K562 (cell line): ENCODE data around the gene ZC3H8. TPM values are rescaled to one million over a fixed set of nuclear protein-coding genes. Genes with fewer than 3 reads are reported as not detected.

Source experiments
- ATF1 ChIP-seq, 2 experiments: fragments of 450-650 bp in 1 of 2; IDR thresholded peaks; 2 replicates each; pipeline ENCODE4 v1.6.1; 2016; ENCODE audit warnings: missing compliant biosample characterization in 1 of 2, missing genetic modification characterization in 1 of 2
- CXXC5 ChIP-seq: fragments of 250-450 bp; sonication (Bioruptor Pico); IDR thresholded peaks from 2 replicates; pipeline ENCODE4 v1.8.0; 2022; ENCODE audit warnings: inconsistent platforms, mild to moderate bottlenecking, moderate library complexity
- FOSL1 ChIP-seq: fragments of 200-800 bp; sonication (Bioruptor generic); conservative IDR thresholded peaks from 2 replicates; pipeline ENCODE4 v1.6.1; 2016; ENCODE audit warnings: missing genetic modification characterization, missing compliant biosample characterization
- GABPB1 ChIP-seq: sonication (generic); formaldehyde crosslinking; IDR thresholded peaks from 2 replicates; pipeline ENCODE4 v1.8.0; 2022; ENCODE audit warnings: mild to moderate bottlenecking, missing genetic modification reagents
- HMGN3 ChIP-seq: IDR thresholded peaks from 2 replicates; pipeline ENCODE4 v1.6.1; 2011; ENCODE audit warnings: borderline replicate concordance, low read depth, mild to moderate bottlenecking, mixed read lengths, low read length; ENCODE audit not compliant: insufficient read length; ENCODE audit errors: extremely low read depth
- JUNB ChIP-seq: fragments of 450-650 bp; formaldehyde crosslinking; conservative IDR thresholded peaks from 2 replicates; pipeline ENCODE4 v1.4.0; 2020; ENCODE audit warnings: mild to moderate bottlenecking
- MTA2 ChIP-seq: fragments of 450-650 bp; IDR thresholded peaks from 2 replicates; pipeline ENCODE4 v1.6.1; 2016; ENCODE audit warnings: low read depth
- PCBP2 ChIP-seq: fragments of 200-400 bp; formaldehyde crosslinking; IDR thresholded peaks from 2 replicates; pipeline ENCODE4 v1.6.1; 2018; ENCODE audit warnings: low read length, low read depth, mild to moderate bottlenecking, moderate library complexity; ENCODE audit not compliant: poor library complexity, severe bottlenecking
- STAT5A ChIP-seq: IDR thresholded peaks from 2 replicates; pipeline ENCODE4 v1.6.1; 2012; ENCODE audit warnings: low read length, inconsistent platforms, borderline replicate concordance
- TBP ChIP-seq: optimal IDR thresholded peaks from 2 replicates; pipeline ENCODE3; 2011; ENCODE audit warnings: low read depth, low read length, improper control_type of control experiment
- WHSC1 ChIP-seq: IDR thresholded peaks from one replicate; pipeline ENCODE4 v1.6.1; 2012; ENCODE audit warnings: low read length, control low read depth, inconsistent platforms
- ZNF316 ChIP-seq: fragments of 450-650 bp; IDR thresholded peaks from 2 replicates; pipeline ENCODE4 v1.6.1; 2016
- ZNF347 ChIP-seq: fragments of 450-650 bp; formaldehyde crosslinking; IDR thresholded peaks from 2 replicates; pipeline ENCODE4 v1.4.0; 2020; ENCODE audit warnings: low read depth, mild to moderate bottlenecking, moderate library complexity
- ZNF507 ChIP-seq: conservative IDR thresholded peaks from 2 replicates; pipeline ENCODE4 v1.6.1; 2017; ENCODE audit warnings: missing genetic modification characterization, missing compliant biosample characterization
- polyA plus RNA-seq, 8 experiments: library from polyadenylated mRNA; depleted of rRNA in 4 of 8; stranded (reverse) in 5 of 8; unstranded in 3 of 8; fragments of >200 nt; fragmentation: Nextera tagmentation in 2 of 8; fragmentation: Illumina TruSeq in 1 of 8; extraction: Ambion mirVana in 2 of 8; extraction: Trizol in 1 of 8; gene quantifications; 2 replicates each; pipeline versions ENCODE4 v1.2.1 to v1.2.3, GENCODE V29; 2011 to 2014; ENCODE audit warnings: inconsistent platforms in 1 of 8, missing spikeins in 1 of 8
- total RNA-seq, 7 experiments: library from RNA; depleted of rRNA in 6 of 7; stranded (reverse); fragments of >200 nt in 6 of 7; fragmentation: Illumina TruSeq in 2 of 7; extraction: Trizol in 2 of 7; gene quantifications; 2 replicates each; pipeline versions ENCODE4 v1.2.1 to v1.2.3, GENCODE V29; 2011 to 2021; ENCODE audit warnings: low replicate concordance in 1 of 7
- TF ChIP-seq, protein P1 (sequence below): sonication (generic); formaldehyde crosslinking; IDR thresholded peaks from 2 replicates; pipeline ENCODE4 v1.8.1; 2022; ENCODE audit warnings: missing genetic modification reagents
- TF ChIP-seq, protein P2 (sequence below): IDR thresholded peaks from 3 replicates; pipeline ENCODE4 v1.6.1; 2011; ENCODE audit warnings: borderline replicate concordance, mild to moderate bottlenecking; ENCODE audit not compliant: insufficient read length, insufficient read depth
- TF ChIP-seq, protein P3 (sequence below), 2 experiments: IDR thresholded peaks in 1 of 2; conservative IDR thresholded peaks in 1 of 2; 2 replicates each; pipeline ENCODE4 v1.6.1; 2016; ENCODE audit warnings: low read depth in 2 of 2, mild to moderate bottlenecking in 1 of 2, missing compliant biosample characterization in 1 of 2, missing genetic modification characterization in 1 of 2, moderate library complexity in 1 of 2
- TF ChIP-seq, protein P4 (sequence below): fragments of 250-450 bp; sonication (Bioruptor Pico); IDR thresholded peaks from 2 replicates; pipeline ENCODE4 v1.4.0; 2020
- TF ChIP-seq, protein P5 (sequence below): fragments of 450-650 bp; IDR thresholded peaks from 2 replicates; pipeline ENCODE4 v1.6.1; 2016

Gene ZC3H8
- total and polyA plus RNA-seq, 9 of the 15 experiments (the other 6 are each of a cell fraction or from before 2014, with no cell fraction given), result 11.6 to 41.5 (median 27.5) TPM

DNA sequence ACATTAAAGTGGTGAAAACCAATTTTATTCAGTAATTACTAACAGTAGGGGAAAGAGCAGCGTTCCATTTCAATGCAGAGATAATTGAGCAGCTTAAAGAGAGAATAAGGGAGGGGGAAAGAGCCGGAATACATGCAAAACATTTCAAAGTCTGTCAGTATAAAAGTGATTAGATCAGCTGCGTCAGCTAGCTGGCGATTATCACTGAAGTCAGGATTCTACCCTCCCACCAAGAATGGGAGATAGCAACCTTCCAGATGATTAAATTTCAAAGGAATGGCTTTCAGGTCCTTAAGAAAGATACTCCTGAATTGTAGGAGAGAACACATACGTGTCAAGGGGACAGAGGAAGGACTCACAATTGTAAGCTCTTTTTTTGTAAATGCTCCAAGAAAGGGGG, 17.8 kb upstream of the ZC3H8 start (continued):
- TF ChIP-seq, protein P1, sequence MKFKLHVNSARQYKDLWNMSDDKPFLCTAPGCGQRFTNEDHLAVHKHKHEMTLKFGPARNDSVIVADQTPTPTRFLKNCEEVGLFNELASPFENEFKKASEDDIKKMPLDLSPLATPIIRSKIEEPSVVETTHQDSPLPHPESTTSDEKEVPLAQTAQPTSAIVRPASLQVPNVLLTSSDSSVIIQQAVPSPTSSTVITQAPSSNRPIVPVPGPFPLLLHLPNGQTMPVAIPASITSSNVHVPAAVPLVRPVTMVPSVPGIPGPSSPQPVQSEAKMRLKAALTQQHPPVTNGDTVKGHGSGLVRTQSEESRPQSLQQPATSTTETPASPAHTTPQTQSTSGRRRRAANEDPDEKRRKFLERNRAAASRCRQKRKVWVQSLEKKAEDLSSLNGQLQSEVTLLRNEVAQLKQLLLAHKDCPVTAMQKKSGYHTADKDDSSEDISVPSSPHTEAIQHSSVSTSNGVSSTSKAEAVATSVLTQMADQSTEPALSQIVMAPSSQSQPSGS (CRISPR knock-in tag), result no peak
- TF ChIP-seq ZNF507 (tag), result no peak
- no peak for TF ChIP-seq STAT5A
- TF ChIP-seq, protein P2, sequence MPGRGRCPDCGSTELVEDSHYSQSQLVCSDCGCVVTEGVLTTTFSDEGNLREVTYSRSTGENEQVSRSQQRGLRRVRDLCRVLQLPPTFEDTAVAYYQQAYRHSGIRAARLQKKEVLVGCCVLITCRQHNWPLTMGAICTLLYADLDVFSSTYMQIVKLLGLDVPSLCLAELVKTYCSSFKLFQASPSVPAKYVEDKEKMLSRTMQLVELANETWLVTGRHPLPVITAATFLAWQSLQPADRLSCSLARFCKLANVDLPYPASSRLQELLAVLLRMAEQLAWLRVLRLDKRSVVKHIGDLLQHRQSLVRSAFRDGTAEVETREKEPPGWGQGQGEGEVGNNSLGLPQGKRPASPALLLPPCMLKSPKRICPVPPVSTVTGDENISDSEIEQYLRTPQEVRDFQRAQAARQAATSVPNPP, result no peak
- TF ChIP-seq ZNF316, result peak; percentile 85
- 0 out of 2 replicates have a peak, but pooled peaks have one; percentile 34 for TF ChIP-seq GABPB1
- peak; percentile 68 for TF ChIP-seq FOSL1 (tag)
- TF ChIP-seq TBP, result peak; percentile 56
- TF ChIP-seq, protein P3, sequence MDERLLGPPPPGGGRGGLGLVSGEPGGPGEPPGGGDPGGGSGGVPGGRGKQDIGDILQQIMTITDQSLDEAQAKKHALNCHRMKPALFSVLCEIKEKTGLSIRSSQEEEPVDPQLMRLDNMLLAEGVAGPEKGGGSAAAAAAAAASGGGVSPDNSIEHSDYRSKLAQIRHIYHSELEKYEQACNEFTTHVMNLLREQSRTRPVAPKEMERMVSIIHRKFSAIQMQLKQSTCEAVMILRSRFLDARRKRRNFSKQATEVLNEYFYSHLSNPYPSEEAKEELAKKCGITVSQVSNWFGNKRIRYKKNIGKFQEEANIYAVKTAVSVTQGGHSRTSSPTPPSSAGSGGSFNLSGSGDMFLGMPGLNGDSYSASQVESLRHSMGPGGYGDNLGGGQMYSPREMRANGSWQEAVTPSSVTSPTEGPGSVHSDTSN (CRISPR knock-in tag; IDR thresholded peaks at IDR 0.05; ENCODE audit: low read depth), result no peak
- TF ChIP-seq, protein P3 (tag; conservative IDR thresholded peaks at IDR 0.05; ENCODE audit: low read depth), result 0 out of 2 replicates have a peak, but pooled peaks have one; percentile 33
- TF ChIP-seq, protein P4, sequence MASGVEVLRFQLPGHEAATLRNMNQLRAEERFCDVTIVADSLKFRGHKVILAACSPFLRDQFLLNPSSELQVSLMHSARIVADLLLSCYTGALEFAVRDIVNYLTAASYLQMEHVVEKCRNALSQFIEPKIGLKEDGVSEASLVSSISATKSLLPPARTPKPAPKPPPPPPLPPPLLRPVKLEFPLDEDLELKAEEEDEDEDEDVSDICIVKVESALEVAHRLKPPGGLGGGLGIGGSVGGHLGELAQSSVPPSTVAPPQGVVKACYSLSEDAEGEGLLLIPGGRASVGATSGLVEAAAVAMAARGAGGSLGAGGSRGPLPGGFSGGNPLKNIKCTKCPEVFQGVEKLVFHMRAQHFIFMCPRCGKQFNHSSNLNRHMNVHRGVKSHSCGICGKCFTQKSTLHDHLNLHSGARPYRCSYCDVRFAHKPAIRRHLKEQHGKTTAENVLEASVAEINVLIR, result 0 out of 2 replicates have a peak, but pooled peaks have one; percentile 26
- TF ChIP-seq HMGN3, result no peak
- TF ChIP-seq ZNF347, result 0 out of 2 replicates have a peak, but pooled peaks have one; percentile 25
- TF ChIP-seq CXXC5 (CRISPR knock-in tag), result peak; percentile 71
- no peak for TF ChIP-seq ATF1 (CRISPR knock-in tag; IDR thresholded peaks at IDR 0.05)
- TF ChIP-seq ATF1 (tag; IDR thresholded peaks at IDR 0.05), result peak; percentile 65
- TF ChIP-seq MTA2, result peak; percentile 50
- no peak for TF ChIP-seq WHSC1
- no peak for TF ChIP-seq JUNB (CRISPR knock-in tag)
- no peak for TF ChIP-seq PCBP2
- TF ChIP-seq, protein P5, sequence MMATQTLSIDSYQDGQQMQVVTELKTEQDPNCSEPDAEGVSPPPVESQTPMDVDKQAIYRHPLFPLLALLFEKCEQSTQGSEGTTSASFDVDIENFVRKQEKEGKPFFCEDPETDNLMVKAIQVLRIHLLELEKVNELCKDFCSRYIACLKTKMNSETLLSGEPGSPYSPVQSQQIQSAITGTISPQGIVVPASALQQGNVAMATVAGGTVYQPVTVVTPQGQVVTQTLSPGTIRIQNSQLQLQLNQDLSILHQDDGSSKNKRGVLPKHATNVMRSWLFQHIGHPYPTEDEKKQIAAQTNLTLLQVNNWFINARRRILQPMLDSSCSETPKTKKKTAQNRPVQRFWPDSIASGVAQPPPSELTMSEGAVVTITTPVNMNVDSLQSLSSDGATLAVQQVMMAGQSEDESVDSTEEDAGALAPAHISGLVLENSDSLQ, result peak; percentile 73
